HTERT RPE-1 (cell line): ENCODE data around the gene CCDC167.
"Not testable (repeated sequence)": the region's sequence is repeated elsewhere in the genome, so short reads cannot be mapped to it uniquely, and the experiment has no call there.

Experiments used
- in situ Hi-C: fragments of 300-500 bp; cut with MboI; formaldehyde crosslinking; loops from 4 replicates; pipeline ENCODE4 v1.14.3; 2020; ENCODE audit warnings: low sequenced_read_pairs

The CCDC167 gene

DNA sequence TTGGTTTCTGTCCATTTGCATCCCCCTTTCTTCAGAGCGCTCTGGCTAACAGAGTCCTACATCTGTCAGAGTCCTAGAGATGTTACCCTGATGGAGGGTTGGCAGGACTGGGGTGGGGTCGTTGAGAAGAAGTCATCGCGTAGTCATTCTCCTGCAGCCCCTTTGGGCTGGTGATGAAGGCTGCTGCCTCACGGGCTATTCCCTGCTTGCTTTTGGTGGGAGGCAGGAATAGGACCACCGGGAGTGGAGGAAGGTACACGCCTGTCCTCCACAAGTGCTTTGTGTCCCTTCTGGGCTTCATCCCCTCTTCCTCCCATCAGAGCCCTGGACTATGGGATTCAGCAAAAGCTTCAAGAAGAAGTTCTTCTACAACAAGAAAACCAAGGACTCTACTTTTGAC lies 20.9 kb downstream of the CCDC167 start:
- in situ Hi-C loops = loop anchor here (25.0 kb wide), 1 partner anchor 208 kb away; the partner anchor contains the start of gene MDGA1

- in situ Hi-C loops = loop anchor here (25.0 kb wide), 1 partner anchor 209 kb away; the partner anchor contains the start of gene MDGA1
These were observed 21.8 kb downstream of the CCDC167 start for GRCh38 chr6:37477656-37478435.

- in situ Hi-C loops = loop anchor here (25.0 kb wide), 1 partner anchor 210 kb away; the partner anchor contains the start of gene MDGA1
These were observed 22.5 kb downstream of the CCDC167 start for GRCh38 chr6:37477191-37477590.

DNA sequence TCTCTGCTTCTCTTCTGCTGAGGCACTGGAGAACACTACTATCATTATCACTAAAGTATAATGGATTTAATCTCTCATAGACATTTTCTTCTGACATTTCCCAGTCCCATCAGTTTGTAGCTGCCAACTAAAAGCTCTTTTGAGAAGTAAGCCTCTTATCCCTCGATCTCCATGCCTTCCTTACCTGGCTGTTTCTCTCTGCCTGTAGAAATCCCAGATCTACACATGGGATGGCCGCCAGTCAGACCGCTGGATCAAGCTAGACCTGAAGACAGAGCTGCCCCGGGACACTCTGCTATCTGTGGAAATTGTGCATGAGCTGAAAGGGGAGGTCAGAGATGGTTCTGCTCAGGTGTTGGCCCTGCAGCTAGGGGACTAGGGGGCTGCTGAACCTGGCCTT lies 25.4 kb downstream of the CCDC167 start:
- in situ Hi-C loops = no loop called here

DNA sequence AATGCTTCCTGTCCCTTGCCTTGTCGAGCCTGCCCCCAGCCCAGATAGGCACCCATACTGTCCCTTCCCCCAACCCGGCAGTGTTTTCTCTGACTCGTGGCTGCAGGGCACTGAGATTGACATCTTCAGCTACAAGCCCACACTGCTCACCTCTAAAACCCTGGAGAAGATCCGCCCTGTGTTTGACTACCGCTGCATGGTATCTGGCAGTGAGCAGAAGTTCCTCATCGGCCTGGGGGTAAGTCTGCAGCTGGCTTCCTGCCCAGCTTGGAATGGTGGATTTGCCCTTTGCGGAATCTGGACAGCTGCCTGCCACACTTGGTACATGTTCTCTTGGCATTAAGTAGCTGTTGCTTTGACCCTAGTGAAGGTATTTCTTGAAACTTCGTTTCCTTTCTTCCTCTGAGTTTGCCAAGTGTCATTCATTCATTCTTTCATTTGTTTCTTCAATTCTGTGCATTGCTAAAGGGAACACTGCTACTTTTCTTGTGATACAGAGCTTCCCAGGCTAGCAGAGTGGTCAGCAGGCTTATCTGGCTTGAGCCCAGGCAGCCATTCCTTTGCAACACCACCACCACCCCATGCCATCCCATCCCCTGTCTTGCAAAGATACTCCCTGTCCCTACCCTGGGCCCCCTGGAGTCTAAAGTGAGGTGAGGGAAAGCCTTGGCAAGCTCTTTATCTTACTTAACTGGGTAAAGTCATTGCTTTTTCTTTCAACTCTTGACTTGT lies 26.2 kb downstream of the CCDC167 start:
- in situ Hi-C loops = no loop called here

- in situ Hi-C loops = no loop called here
These were observed 32.0 kb downstream of the CCDC167 start for GRCh38 chr6:37467718-37468117.

DNA sequence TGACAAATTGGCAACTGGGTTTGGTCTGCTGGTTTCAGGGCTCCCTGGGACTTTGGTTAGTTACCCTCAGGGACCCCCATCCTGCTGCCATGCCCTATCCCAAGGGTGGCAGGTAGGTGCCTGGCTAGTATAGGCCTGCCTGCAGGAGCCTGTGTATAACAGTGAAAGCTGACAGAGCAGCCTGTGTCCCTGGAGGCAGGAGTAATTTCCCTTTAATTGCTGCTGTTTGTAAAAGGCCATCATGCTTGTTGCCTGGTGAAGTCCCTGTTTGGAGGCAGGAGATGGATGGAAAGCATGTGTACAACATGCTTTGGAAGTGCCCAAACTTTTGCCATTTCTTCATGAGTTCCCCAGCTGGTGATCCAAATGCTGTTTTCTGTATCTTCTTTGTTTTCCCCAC lies 36.6 kb downstream of the CCDC167 start:
- in situ Hi-C loops = no loop called here

DNA sequence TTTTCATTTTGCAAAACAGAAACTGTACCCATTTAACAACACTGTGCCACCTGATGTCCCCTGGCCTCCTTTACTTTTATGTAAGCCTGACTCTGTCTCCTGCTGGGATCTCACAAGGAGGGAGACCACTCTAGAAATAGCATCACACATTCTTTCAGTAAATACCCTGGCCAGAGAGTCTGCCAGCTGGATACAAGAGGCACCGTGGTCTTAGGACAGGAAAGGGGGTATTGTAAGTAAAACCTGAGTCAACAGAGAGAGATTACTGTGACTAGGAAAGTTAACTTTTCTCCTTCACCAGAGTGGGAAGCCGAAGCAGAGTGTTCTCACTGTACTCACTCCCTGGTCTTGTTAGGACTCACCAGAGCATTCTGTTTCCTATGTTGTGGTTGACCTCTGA lies 38.9 kb downstream of the CCDC167 start:
- in situ Hi-C loops = no loop called here

DNA sequence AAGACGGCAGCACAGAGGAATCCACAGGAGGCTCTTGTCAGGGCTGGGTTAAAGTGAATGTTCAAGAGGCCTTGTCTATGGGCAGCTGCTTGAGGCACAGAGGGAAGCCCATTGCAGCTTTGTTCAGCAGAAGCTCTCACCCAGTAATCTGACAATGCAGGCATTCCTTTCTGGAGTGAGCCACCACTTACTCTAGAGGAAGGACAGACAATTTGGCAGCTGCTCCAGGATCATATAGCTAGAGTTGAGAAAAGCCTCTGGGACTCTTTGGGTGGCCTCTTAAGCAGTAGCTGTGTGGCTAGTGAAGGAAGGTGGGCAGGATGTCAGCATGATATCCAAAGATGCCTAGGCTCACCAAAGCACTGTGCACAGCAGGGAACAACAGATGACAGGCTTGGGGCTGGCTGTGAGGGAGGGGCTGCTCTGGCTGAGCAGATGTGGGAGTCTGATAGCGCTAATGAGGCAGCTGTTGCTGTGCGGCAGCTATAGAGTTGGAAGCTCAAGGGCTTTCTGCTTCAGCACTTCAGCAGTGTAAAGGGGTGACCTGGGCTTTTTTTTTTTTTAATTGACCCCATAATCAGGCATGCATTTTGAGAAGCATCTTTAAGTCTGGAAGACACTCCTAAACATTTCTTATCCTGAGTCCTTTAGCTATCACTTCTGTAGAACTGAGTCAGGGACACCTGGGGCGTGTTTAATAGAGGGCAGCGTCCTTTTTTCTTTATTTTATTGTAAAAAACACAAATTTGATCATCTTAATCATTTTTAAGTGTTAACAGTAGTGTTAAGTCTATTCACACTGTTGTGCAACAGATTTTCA lies 39.5 kb downstream of the CCDC167 start:
- in situ Hi-C loops = no loop called here

DNA sequence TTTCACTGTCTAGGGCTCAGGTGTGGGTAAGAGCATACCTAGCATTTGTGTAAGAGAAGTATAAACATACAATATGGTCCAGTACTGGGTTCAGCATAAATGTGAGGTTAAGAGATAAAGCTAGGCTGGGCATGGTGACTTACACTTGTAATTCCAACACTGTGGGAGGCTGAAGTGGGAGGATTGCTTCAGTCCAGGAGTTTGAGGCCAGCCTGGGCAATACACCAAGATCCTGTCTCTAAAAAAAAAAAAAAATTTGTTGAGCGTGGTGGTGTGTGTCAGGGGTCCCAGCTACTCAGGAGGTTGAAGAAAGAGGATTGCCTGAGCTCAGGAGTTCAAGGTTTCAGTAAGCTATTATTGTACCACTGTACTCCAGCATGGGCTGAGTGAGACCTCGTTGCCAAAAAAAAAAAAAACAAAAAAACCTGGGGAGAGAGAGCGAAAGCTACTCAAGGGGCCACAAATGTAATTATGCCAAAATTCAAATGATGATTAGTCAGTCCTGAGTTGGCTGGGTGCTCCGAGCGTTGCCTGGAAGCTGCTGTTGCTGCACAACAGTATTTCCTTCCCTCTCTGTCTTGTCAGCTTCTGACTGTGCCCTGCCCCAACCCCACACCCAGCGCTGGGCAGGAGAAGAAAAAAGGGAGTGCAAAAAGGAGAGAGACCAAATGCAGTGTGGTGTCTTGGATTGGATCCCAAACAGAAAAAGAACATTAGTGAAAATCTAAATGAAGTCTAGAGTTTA lies 42.7 kb downstream of the CCDC167 start:
- in situ Hi-C loops = no loop called here

GRCh38 chr6:37456126-37456525 lies 43.6 kb downstream of the CCDC167 start:
- in situ Hi-C loops = no loop called here

DNA sequence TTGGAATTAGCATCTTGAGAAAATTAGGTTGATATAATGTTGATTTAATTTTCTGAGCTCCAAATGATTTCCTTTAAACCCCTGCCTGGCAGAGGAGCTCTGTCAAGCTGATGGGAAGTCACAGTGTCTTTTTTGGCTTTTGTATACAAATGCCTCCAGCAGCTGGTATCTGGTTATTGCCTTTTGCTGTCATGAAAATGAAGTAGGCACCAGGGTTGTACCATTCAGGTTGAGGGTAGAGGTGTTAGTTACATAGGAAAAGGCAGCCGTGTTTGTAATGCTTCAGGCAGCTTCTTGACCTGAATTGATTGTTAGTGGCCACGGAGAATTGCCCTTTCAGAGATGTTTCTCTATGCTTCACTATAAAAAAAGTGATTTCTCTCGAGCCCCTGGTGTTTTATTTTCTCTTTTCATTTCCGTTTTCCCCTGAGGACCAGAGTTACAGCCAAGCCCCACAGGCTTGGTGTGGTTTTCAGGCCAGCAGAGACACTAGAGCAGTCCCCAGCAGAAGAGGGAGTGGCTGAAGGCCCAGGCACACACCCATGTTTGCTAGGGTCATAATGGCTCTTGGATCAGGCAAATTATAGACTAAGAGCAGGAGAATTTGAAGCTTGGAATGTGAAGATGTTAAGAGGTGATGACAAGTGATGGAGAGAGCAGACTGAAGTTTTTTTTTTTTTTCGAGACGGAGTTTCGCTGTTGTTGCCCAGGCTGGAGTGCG lies 45.1 kb downstream of the CCDC167 start:
- in situ Hi-C loops = no loop called here

GRCh38 chr6:37452522-37452921 lies 47.2 kb downstream of the CCDC167 start:
- in situ Hi-C loops = no loop called here

DNA sequence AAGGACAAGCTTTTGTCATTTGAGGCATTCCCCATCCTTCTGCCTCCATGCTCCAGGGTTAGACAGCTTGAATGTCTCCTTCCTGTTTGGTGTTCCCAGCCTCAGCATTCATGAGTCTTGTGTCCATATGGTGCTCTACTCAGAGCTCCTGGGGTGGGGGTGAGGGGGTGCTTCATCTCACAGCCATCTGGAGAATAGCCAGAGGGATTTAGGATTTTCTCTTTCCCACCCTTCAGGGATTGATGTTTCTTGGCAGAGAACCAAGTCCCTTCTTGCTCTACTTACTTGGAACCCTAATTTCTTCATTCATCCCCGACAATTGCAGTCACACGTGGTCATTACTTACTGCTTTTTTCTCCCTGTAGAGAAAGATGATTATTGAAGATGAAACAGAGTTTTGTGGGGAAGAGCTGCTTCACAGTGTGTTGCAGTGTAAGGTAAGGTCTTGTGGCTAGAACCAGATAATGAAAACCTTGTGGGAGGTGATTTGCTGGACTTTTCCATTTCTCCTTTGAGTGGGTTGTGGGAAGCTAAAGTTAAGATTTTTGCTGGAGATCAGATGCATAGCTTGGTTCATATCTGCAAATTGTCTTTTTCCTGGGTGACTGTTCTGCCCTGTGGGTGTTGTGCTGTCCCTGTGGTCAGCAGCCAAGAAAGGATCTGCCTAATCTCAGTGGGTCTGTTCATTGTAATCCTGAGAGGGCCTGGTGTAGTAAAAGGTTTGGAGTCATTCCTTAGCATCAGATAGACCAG lies 48.1 kb downstream of the CCDC167 start:
- in situ Hi-C loops = no loop called here

GRCh38 chr6:37449984-37450383 lies 49.7 kb downstream of the CCDC167 start:
- in situ Hi-C loops = no loop called here

DNA sequence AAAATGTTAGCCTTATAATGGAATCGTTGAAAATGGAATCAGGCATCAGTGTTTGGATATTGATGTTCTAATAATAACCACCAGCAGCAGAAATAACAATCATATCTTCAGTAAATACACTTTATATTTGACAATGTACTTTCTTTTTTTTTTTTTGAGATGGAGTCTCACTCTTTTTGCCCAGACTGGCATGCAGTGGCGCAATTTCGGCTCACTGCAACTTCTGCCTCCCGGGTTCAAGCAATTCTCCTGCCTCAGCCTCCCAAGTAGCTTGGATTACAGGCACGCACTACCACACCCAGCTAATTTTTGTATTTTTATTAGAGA lies 56.5 kb downstream of the CCDC167 start:
- in situ Hi-C loops = not testable (repeated sequence)

GRCh38 chr6:37442416-37443215 lies 57.1 kb downstream of the CCDC167 start:
- in situ Hi-C loops = no loop called here

GRCh38 chr6:37441651-37442050 lies 58.0 kb downstream of the CCDC167 start:
- in situ Hi-C loops = no loop called here

DNA sequence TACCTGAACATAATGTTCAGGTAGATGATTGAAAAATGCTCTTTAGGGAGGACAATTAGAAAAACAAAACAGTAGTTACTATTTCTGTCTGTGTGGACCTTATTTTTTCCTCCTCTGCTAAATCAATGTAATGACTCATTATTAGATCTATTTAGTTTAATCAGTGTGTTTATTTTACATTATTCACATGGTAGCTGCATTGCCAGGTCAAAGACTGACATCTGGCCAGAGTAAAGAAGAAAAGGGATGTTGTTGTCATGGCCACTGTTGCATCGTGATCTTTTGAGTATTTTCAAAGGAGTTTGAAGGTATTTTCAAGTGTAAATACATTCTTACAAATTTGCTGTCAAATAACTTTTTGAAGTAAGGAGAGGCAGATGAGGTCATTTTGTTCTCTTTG lies 60.8 kb downstream of the CCDC167 start:
- in situ Hi-C loops = no loop called here
